Astrocyte (in vitro differentiated cells and primary cell): ENCODE results near the gene C19orf53.

Experiments
- EZH2 ChIP-seq: IDR thresholded peaks from 2 replicates; pipeline ENCODE4 v1.6.1; 2012; ENCODE audit warnings: mild to moderate bottlenecking, low read length, inconsistent platforms; ENCODE audit not compliant: insufficient read depth
- TF ChIP-seq, protein P1 (sequence below): IDR thresholded peaks from 2 replicates; pipeline ENCODE4 v1.5.1; 2011; ENCODE audit warnings: low read depth, mild to moderate bottlenecking, inconsistent platforms, low read length, moderate library complexity; ENCODE audit not compliant: insufficient read depth

DNA sequence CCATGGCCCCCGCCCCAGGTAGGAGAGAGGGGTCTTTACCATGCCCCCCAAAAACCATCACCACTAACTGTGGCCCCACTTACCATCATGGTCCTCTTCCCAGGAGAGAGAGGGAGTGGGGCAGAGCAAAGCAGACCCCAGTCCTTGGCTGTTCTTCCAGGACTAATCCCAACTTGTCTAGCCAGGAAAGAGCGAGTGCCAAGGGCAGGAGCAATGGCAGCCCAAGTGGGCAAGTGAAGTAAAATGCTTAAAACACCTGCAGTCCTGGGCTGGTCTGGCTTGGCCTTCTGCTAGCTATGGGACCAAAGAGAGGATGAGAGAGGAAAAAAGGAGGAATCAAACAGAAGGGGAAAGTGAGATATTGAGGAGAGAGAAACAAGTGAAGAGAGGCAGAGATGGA lies 38.9 kb downstream of the C19orf53 start:
- TF ChIP-seq, protein P1, sequence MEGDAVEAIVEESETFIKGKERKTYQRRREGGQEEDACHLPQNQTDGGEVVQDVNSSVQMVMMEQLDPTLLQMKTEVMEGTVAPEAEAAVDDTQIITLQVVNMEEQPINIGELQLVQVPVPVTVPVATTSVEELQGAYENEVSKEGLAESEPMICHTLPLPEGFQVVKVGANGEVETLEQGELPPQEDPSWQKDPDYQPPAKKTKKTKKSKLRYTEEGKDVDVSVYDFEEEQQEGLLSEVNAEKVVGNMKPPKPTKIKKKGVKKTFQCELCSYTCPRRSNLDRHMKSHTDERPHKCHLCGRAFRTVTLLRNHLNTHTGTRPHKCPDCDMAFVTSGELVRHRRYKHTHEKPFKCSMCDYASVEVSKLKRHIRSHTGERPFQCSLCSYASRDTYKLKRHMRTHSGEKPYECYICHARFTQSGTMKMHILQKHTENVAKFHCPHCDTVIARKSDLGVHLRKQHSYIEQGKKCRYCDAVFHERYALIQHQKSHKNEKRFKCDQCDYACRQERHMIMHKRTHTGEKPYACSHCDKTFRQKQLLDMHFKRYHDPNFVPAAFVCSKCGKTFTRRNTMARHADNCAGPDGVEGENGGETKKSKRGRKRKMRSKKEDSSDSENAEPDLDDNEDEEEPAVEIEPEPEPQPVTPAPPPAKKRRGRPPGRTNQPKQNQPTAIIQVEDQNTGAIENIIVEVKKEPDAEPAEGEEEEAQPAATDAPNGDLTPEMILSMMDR: no peak
- TF ChIP-seq EZH2: no peak
